ENCODE results near the gene KCTD15.

Gene KCTD15

GRCh38 chr19:33864311-33864850 lies 67.7 kb downstream of the KCTD15 start:
- H4K20me1 ChIP-seq (ENCODE audit: insufficient read depth, low read length, poor library complexity, severe bottlenecking) = no peaks in the 10 kb centered on the region

GRCh38 chr19:33865306-33865705 lies 68.6 kb downstream of the KCTD15 start:
- H3K9me2 ChIP-seq (replicated peaks; ENCODE audit: low read depth, low read length) = no peaks in the 10 kb centered on the region
- no peaks in the 10 kb centered on the region for H3K9me3 ChIP-seq (ENCODE audit: insufficient read depth, low read depth, low read length)
- H2AFZ ChIP-seq (ENCODE audit: low read length) = no peak overlapping the region
- H3K79me2 ChIP-seq (ENCODE audit: insufficient read depth, low read length) = no peaks in the 10 kb centered on the region
- H4K20me1 ChIP-seq (ENCODE audit: insufficient read depth, low read length, poor library complexity, severe bottlenecking) = no peaks in the 10 kb centered on the region
- TF ChIP-seq EZH2phosphoT487 (IDR thresholded peaks at IDR 0.05; ENCODE audit: borderline replicate concordance) = no peak
- TF ChIP-seq CTCF (conservative IDR thresholded peaks at IDR 0.05; ENCODE audit: low read length) = no peak
- no peaks in the 10 kb centered on the region for H3K27me3 ChIP-seq (ENCODE audit: insufficient read depth, low read length, poor library complexity, severe bottlenecking)
- no peaks in the 10 kb centered on the region for H3K4me1 ChIP-seq (ENCODE audit: insufficient read depth, low read length, poor library complexity, severe bottlenecking)
- H3K4me3 ChIP-seq (ENCODE audit: low read length, poor library complexity, severe bottlenecking) = no peak overlapping the region
- H3K4me2 ChIP-seq (ENCODE audit: low read depth, low read length, poor library complexity, severe bottlenecking) = no peak overlapping the region
- no peaks in the 10 kb centered on the region for H3F3A ChIP-seq (ENCODE audit: low read depth)
- no peak overlapping the region for H3K9ac ChIP-seq (ENCODE audit: low read depth, low read length, poor library complexity, severe bottlenecking)
- no peaks in the 10 kb centered on the region for H3K36me3 ChIP-seq (ENCODE audit: insufficient read depth, low read length)

More at GRCh38 chr19:33864311-33864850, 67.7 kb downstream of the KCTD15 start:
- Histone ChIP-seq H3K27me3 (ENCODE audit: insufficient read depth, low read length, poor library complexity, severe bottlenecking) (no peaks in the 10 kb centered on the region), H3K4me2 (ENCODE audit: low read depth, low read length, poor library complexity, severe bottlenecking) (no peak overlapping the region), H2AFZ (ENCODE audit: low read length) (no peak overlapping the region), H3K9me2 (replicated peaks; ENCODE audit: low read depth, low read length) (no peaks in the 10 kb centered on the region), H3K4me1 (ENCODE audit: insufficient read depth, low read length, poor library complexity, severe bottlenecking) (no peaks in the 10 kb centered on the region), H3K36me3 (ENCODE audit: insufficient read depth, low read length) (no peaks in the 10 kb centered on the region), H3K9me3 (ENCODE audit: insufficient read depth, low read depth, low read length) (no peaks in the 10 kb centered on the region), H3K9ac (ENCODE audit: low read depth, low read length, poor library complexity, severe bottlenecking) (no peak overlapping the region), H3K79me2 (ENCODE audit: insufficient read depth, low read length) (no peaks in the 10 kb centered on the region), H3F3A (ENCODE audit: low read depth) (no peaks in the 10 kb centered on the region), H3K4me3 (ENCODE audit: low read length, poor library complexity, severe bottlenecking) (no peak overlapping the region)
- no peak for TF ChIP-seq EZH2phosphoT487 (IDR thresholded peaks at IDR 0.05; ENCODE audit: borderline replicate concordance)
- no peak for TF ChIP-seq CTCF (conservative IDR thresholded peaks at IDR 0.05; ENCODE audit: low read length)

Data from Loucy (cell line).